PC-3 (cell line): ENCODE data around the gene FAM107B.

Experiments
- EZH2 ChIP-seq: fragments of 300-600 bp; sonication (generic); IDR thresholded peaks from one replicate; pipeline ENCODE4 v1.6.1; 2017; ENCODE audit warnings: antibody characterized with exemption, mild to moderate bottlenecking, low read length; ENCODE audit not compliant: unreplicated experiment
- TF ChIP-seq, protein P1 (sequence below): fragments of 300-600 bp; sonication (generic); conservative IDR thresholded peaks from 2 replicates; pipeline ENCODE4 v1.5.1; 2017; ENCODE audit warnings: antibody characterized with exemption, low read depth, mild to moderate bottlenecking, low read length

DNA sequence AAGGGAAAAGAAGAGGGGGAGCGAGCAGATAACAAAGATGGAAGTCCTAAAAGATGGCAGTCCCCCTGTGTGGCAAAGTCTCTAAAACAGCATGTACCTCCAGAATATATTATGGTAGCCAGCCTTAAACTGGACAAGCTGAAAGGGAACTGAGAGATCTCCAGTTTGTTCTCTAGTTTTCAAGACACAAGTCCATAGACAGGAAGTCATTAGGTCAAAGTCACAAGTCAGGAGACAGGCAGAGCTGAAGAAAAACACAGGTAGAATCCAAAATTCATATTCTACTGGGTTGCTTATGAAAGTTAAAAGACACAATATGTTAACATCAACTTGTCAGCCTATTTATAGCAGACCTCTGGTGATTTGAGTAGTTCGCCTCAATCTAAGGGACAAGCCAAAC, 38.7 kb downstream of the FAM107B start:
- TF ChIP-seq, protein P1, sequence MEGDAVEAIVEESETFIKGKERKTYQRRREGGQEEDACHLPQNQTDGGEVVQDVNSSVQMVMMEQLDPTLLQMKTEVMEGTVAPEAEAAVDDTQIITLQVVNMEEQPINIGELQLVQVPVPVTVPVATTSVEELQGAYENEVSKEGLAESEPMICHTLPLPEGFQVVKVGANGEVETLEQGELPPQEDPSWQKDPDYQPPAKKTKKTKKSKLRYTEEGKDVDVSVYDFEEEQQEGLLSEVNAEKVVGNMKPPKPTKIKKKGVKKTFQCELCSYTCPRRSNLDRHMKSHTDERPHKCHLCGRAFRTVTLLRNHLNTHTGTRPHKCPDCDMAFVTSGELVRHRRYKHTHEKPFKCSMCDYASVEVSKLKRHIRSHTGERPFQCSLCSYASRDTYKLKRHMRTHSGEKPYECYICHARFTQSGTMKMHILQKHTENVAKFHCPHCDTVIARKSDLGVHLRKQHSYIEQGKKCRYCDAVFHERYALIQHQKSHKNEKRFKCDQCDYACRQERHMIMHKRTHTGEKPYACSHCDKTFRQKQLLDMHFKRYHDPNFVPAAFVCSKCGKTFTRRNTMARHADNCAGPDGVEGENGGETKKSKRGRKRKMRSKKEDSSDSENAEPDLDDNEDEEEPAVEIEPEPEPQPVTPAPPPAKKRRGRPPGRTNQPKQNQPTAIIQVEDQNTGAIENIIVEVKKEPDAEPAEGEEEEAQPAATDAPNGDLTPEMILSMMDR: no peak
- TF ChIP-seq EZH2: no peak
